Right ventricle myocardium inferior (tissue), 1 donor: ENCODE measurements around the gene LRRTM1. TPM values are rescaled to one million over a fixed set of nuclear protein-coding genes. Genes with fewer than 3 reads are reported as not detected.

Experiments used
- ATAC-seq: fragments of 200-7000 bp; cut with Tn5 transposase; one replicate; pipeline ENCODE4 v1.9.1; 2020; ENCODE audit warnings: mild to moderate bottlenecking, moderate library complexity
- DNase-seq: peaks from one replicate; pipeline ENCODE4 v3.0.0; 2021; ENCODE audit errors: missing footprints
- intact Hi-C: fragments of 100-400 bp; cut with DNase I; formaldehyde crosslinking; loops from one replicate; pipeline ENCODE4 v1.11.0; 2022
- total RNA-seq: library from RNA; stranded (reverse); fragmentation: NEBNext Ultra II Directional; extraction: Animal tissue kit (Norgen Biotek cat#: 25700); gene quantifications from one replicate; pipeline ENCODE4 v1.2.1, GENCODE V29; 2021
- donor health status: DM: no; HTN: yes; CAD: no; lungs with severe emphysema.

The LRRTM1 gene
- total RNA-seq, 1 donor from 2014 or later, result 0.68 TPM

- intact Hi-C loops, result no loop called here
- no peak for DNase-seq
- no peak for ATAC-seq
These were observed 47.8 kb downstream of the LRRTM1 start for GRCh38 chr2:80256782-80257167.

GRCh38 chr2:80255918-80256781 is 48.4 kb downstream of the LRRTM1 start:
- no peak for ATAC-seq
- intact Hi-C loops, result no loop called here
- no peak for DNase-seq

DNA sequence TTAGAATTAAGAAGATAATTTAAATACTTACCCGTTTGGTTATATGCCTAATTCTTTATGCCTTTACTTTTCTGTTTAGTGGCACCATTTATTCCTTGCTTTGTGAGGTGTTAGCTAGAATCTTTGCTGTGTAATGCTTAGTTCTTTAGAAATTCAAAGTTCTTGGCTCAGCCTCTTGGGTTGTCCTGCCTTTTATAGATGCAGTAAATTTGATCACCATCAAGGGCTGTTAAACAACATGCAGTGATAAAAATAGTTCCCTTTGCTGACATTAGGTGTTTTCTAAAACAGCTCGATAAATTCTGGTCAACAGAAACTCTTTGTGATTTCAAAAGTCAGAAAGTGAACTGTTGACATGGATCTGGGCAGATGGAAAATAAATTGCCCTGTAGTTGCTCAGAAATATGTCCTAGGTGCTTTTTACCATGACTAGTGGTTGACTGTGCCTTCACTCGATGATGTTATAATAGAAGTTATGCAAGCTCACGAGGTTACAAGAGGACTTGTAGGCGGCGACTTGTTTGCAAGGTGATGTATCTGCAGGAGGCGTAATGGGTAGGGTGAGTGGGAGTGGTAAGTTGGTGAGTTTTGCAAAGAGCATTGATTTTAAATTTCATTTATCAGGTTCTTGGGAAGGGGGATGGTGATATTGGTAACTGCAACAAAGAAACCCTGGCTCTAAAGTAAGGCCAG is 52.1 kb downstream of the LRRTM1 start:
- ATAC-seq, result no peak
- intact Hi-C loops, result no loop called here
- DNase-seq, result no peak
